GM19328 (cell line): ENCODE measurements around the gene TENM4.

Source experiments
- ATAC-seq: cut with Tn5 transposase; IDR thresholded peaks from one replicate; pipeline ENCODE4 v1.9.1; 2021; ENCODE audit warnings: mild to moderate bottlenecking, moderate library complexity; ENCODE audit not compliant: unreplicated experiment

TENM4 gene

DNA sequence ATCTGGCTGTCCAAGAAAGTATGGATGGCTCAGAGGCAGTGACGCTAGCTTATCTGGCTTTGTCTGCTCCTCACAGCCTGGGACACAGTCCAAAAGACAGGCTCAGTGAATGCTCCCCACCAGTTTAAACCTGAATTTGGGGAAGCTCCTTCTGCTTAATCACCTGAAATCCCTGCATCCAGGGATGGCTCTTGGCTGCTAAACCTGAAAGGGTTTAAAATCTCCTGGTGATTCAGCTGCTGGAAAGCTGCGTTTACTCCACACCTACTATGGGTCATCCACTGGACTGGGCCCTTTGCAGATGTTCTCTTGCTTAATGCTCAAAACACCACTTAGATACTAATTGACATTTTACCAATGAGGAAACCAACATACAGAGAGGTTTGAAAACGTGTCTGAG, 564.2 kb downstream of the TENM4 start:
- no peak for ATAC-seq

GRCh38 chr11:78870655-78871054, 570.2 kb downstream of the TENM4 start:
- ATAC-seq: no peak

DNA sequence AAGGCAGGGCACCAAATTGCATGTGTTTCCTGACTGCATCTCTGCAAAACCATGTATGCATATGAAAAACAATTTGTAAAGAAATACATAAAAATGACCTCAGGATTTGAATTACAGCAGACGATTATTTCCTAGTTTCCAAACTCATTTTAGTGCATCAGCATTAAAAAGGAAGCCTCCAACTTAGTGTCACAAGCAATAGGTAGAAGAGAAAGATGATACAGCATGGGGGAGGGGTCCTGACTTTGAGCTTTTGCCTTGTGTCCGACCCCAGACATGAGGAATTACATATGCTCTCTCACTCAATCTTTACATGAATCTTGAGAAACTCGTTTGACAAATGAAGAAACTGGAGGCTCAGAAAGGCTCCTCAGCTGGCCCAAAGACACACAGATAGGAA, 571.5 kb downstream of the TENM4 start:
- ATAC-seq: no peak

- ATAC-seq: no peak
These were observed 572.3 kb downstream of the TENM4 start for GRCh38 chr11:78868563-78868962.

- ATAC-seq: no peak
These were observed 580.0 kb downstream of the TENM4 start for GRCh38 chr11:78860720-78861422.

DNA sequence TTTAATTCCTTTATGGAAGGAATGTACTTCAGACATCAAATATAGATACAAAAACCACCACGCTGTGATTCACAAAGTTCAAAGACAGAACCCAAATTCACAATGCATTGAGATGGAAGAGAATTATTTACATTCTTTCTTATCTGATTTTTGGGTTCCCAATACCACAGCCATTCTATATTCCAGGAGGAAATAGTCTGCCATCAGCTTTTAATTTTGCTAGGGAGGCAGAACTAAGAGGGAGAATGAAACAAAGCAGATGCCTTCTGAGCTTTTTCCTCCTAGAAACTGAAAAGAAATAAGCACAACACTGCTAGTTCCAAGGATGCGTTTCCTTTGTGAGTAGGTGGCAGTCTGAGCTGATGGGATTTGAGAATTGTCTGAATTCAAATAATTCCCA, 583.1 kb downstream of the TENM4 start:
- no peak for ATAC-seq

- ATAC-seq: no peak
These were observed 584.6 kb downstream of the TENM4 start for GRCh38 chr11:78856211-78856610.

DNA sequence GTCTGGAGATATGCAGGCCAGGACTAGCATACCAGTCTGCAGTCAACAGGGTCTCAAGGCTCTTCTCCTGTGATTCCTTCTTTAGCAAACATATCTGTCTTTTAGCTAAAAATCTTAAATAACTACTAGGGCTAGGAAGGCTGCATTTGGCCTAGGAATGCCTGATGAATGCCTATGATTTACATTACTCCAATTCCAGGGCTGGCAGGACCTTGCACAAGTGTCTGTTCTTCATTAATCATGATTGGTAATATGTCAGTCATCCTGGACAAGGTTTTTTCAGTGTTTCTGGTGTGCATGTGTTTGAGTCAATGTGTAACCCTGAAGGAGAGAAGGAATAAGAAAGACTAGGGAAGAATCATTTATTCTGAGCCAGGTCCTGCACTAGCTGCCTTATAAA, 585.7 kb downstream of the TENM4 start:
- no peak for ATAC-seq

DNA sequence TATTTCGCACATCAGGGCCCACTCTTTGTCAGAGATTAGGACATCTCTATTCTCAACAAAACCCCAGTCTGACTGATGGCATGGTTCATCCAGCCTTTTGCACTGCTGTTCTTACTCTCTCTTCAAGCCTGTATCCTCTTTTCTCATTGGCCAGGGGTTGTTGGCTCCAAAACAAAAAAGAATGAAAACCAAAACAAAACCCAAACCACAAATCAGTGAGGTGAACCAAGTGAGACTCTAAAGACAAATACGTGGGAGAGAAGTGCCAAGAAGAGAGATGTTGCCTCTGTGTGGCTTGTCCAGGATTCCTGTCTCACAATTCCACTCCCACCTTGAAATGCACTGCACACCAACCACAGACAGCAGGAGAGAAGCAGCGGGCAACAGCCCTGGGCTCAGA, 587.3 kb downstream of the TENM4 start:
- ATAC-seq: no peak

DNA sequence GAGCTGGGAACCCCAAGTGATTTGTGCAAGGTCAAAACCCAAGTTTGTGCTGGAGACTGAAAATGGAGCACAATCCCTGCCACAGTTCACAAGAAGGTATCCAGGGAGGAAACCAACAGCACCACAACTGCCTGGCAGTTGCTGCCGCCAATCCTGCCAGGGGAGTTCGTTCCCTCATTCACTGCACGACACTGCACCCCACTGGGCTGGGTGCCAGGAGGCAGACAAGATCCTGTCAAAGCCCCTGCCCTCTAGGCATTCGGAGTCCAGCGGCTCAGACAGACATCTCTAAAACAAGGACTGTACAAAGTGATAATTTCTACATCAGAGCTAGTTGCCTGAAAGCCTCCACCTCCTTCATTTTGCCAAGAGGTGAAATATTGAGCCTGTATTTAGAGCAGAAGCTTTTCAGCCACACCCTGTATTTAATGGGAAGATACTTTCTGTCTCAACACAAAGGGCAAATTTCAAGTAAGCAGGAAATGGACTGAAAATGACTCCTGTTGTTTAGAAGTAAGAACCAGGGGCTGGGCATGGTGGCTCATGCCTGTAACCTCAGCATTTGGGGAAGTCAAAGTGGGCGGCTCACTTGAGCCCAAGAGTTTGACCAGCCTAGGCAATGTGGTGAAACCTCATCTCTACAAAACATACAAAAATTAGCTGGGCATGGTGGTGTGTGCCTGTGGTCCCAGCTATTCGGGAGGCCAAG, 588.8 kb downstream of the TENM4 start:
- ATAC-seq: no peak

- ATAC-seq: no peak
These were observed 590.8 kb downstream of the TENM4 start for GRCh38 chr11:78850078-78850477.

DNA sequence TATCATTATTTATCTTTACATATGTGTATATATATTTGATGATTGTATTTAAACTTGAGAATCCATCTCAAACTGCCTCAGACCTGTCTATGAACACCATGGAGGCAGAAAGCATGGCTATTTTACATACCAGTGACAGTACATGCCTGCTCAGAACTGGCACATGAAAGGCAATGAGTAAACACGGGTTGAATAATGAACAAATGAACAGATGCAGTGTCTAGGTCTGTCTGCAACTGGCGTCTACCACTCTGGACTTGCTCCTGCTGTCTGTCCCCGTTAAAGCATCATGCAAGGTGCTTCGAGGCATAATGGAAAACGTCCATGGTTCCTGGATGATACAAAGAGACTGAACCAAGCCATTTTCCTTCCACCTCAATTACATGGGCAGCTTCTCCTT, 594.6 kb downstream of the TENM4 start:
- ATAC-seq: no peak

- ATAC-seq: no peak
These were observed 595.3 kb downstream of the TENM4 start for GRCh38 chr11:78845496-78845895.

DNA sequence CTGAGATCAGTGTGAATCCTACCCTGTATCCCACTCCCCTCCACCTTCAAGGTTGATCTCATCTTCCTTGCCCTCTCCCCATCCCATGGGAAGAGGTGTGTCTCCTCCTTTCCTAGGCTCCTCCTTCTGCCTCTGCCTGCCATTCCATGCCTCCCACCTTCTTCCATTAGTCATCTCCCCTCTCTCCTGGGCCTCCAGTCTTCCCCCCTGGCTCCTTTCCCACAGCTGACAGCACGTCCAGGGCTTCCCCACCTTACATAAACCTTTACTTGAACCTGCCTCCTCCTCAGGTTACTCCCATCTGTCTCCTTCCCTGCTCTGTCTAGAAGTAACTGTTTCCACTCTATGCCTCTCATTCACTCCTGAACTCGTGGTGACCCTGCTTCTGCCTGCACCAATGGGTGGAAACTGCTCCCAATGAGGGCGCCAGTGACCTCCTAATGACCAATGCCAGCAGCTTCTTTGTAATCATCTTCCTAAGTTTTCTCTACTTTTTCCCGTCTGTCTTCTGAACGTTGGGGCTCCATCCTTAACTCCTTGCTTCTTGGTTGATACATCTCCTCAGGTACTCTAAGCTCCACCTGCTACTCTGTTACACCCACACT, 599.3 kb downstream of the TENM4 start:
- no peak for ATAC-seq

- ATAC-seq: no peak
These were observed 600.2 kb downstream of the TENM4 start for GRCh38 chr11:78840623-78841022.

DNA sequence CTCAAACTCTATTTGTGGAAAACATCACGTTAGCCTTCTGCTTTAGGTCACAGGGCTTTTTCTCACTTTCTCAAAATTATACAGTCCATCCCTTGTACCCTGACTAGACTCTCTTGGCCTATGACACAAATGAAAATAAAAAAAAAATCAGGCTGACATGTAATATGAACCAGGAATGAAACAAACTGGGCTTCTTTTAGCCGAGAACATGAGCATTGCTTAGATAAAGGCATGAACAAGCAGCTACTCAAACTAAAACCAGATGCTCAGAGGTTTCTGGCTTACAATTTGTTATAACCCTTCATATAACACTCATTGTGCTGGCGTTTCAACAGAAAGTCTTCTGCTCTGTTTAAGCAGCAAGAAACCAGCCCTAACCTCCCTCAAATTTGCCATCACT, 600.6 kb downstream of the TENM4 start:
- ATAC-seq: no peak

- no peak for ATAC-seq
These were observed 602.4 kb downstream of the TENM4 start for GRCh38 chr11:78838417-78838816.

GRCh38 chr11:78835646-78836045, 605.2 kb downstream of the TENM4 start:
- no peak for ATAC-seq

GRCh38 chr11:78834886-78835285, 605.9 kb downstream of the TENM4 start:
- no peak for ATAC-seq

- ATAC-seq: no peak
These were observed 607.6 kb downstream of the TENM4 start for GRCh38 chr11:78833237-78833636.

- ATAC-seq: no peak
These were observed 608.4 kb downstream of the TENM4 start for GRCh38 chr11:78832226-78832947.

GRCh38 chr11:78831571-78831970, 609.3 kb downstream of the TENM4 start:
- ATAC-seq: no peak
